OCI-LY7 (cell line): ENCODE results near the gene SLC66A2. TPM values are rescaled to one million over a fixed set of nuclear protein-coding genes. Genes with fewer than 3 reads are reported as not detected.

Experiments
- BruUV-seq: library from RNA; stranded (reverse); fragments of 400-500 nt; replicated peaks from 2 replicates; lab custom pipeline; 2021; lab: Mats Ljungman, UMichigan
- CTCF ChIA-PET: fragments of 300-600 bp; sonication (Branson Sonifier 250); formaldehyde crosslinking; loops from one replicate; lab custom pipeline; 2022; ENCODE audit warnings: antibody characterized with exemption; ENCODE audit not compliant: unreplicated experiment; lab: Charles Lee
- POLR2A ChIA-PET: fragments of 300-600 bp; sonication (Branson Sonifier 250); formaldehyde crosslinking; loops from one replicate; lab custom pipeline; 2022; ENCODE audit warnings: antibody characterized with exemption; lab: Charles Lee
- DNase-seq: peaks from one replicate; pipeline ENCODE4 v3.0.0-alpha.2; 2015; ENCODE audit warnings: low spot score
- H2AFZ ChIP-seq: fragments of 200-600 bp; sonication (generic), shearing (Covaris generic); 2 replicates; pipeline ENCODE4 v1.6.1; 2014; ENCODE audit warnings: mild to moderate bottlenecking, antibody characterized with exemption, low read length, moderate library complexity
- H3K27ac ChIP-seq: fragments of 200-600 bp; sonication (generic); 2 replicates; pipeline ENCODE4 v1.5.1; 2014; ENCODE audit warnings: mixed run types, low read depth, mild to moderate bottlenecking, moderate library complexity, low read length, inconsistent platforms; ENCODE audit not compliant: poor library complexity, severe bottlenecking
- H3K36me3 ChIP-seq: fragments of 200-600 bp; sonication (generic); 2 replicates; pipeline ENCODE4 v1.6.1; 2014; ENCODE audit warnings: mild to moderate bottlenecking, antibody characterized with exemption, low read length, moderate library complexity, mixed read lengths; ENCODE audit not compliant: insufficient read depth
- H3K4me1 ChIP-seq: fragments of 200-600 bp; sonication (generic); 2 replicates; pipeline ENCODE4 v1.5.1; 2014; ENCODE audit warnings: mild to moderate bottlenecking, low read length; ENCODE audit not compliant: insufficient read depth, poor library complexity, severe bottlenecking
- H3K4me2 ChIP-seq: fragments of 200-600 bp; sonication (generic); 2 replicates; pipeline ENCODE4 v1.6.1; 2014; ENCODE audit warnings: mild to moderate bottlenecking, low read length
- H3K4me3 ChIP-seq: fragments of 200-600 bp; sonication (generic); 2 replicates; pipeline ENCODE4 v1.5.1; 2014; ENCODE audit warnings: mild to moderate bottlenecking, low read depth, low read length; ENCODE audit not compliant: poor library complexity, severe bottlenecking
- H3K79me2 ChIP-seq: fragments of 200-600 bp; sonication (generic); 2 replicates; pipeline ENCODE4 v1.6.1; 2016; ENCODE audit warnings: low read depth, mild to moderate bottlenecking, low read length, moderate library complexity, mixed read lengths; ENCODE audit not compliant: insufficient read depth
- H3K9me2 ChIP-seq: fragments of 200-600 bp; sonication (generic); 2 replicates; pipeline ENCODE4 v1.6.1; 2016; ENCODE audit warnings: mild to moderate bottlenecking, low read length, mixed read lengths; ENCODE audit not compliant: insufficient read depth
- H3K9me3 ChIP-seq: fragments of 200-600 bp; sonication (generic); 2 replicates; pipeline ENCODE4 v1.6.1; 2014; ENCODE audit warnings: mild to moderate bottlenecking, mixed run types, low read length, mixed read lengths
- H4K20me1 ChIP-seq: fragments of 200-600 bp; sonication (generic); 2 replicates; pipeline ENCODE4 v1.6.1; 2014; ENCODE audit warnings: mild to moderate bottlenecking, antibody characterized with exemption, low read length, moderate library complexity, mixed read lengths; ENCODE audit not compliant: insufficient read depth
- CTCF ChIP-seq: fragments of 200-600 bp; sonication (generic); conservative IDR thresholded peaks from 2 replicates; pipeline ENCODE4 v1.5.1; 2014; ENCODE audit warnings: mild to moderate bottlenecking, antibody characterized with exemption, low read length, moderate library complexity, mixed read lengths
- EZH2phosphoT487 ChIP-seq: fragments of 200-600 bp; sonication (generic); IDR thresholded peaks from 2 replicates; pipeline ENCODE4 v1.6.1; 2018; ENCODE audit warnings: low read depth, borderline replicate concordance, mild to moderate bottlenecking, mixed run types, antibody characterized with exemption, low read length, moderate library complexity, mixed read lengths
- intact Hi-C: fragments of 100-400 bp; cut with micrococcal nuclease; formaldehyde crosslinking; loops from one replicate; pipeline ENCODE4 v1.10.0; 2022; ENCODE audit not compliant: unreplicated experiment
- total RNA-seq, 2 experiments: library from RNA; depleted of rRNA in 1 of 2; stranded (reverse); fragments of >200 nt in 1 of 2; shearing (Covaris generic) in 1 of 2; gene quantifications; 2 replicates each; pipeline ENCODE4 v1.2.3, GENCODE V29; 2014 to 2022

Gene SLC66A2
- total RNA-seq, 2 experiments from 2014 or later = 14.5 to 17.9 TPM

GRCh38 chr18:79852561-79853302, 98.7 kb downstream of the SLC66A2 start:
- Histone ChIP-seq H3K4me2 (no peak overlapping the region), H3K4me3 (no peak overlapping the region), H3K36me3 (no peaks in the 10 kb centered on the region), H3K27ac (no peak overlapping the region), H4K20me1 (no peaks in the 10 kb centered on the region), H3K79me2 (no peaks in the 10 kb centered on the region), H3K4me1 (no peaks in the 10 kb centered on the region), H2AFZ (no peak overlapping the region), H3K9me2 (no peaks in the 10 kb centered on the region), H3K9me3 (no peaks in the 10 kb centered on the region)
- TF ChIP-seq CTCF = no peak
- TF ChIP-seq EZH2phosphoT487 = no peak
- intact Hi-C loops = no loop called here
- POLR2A ChIA-PET = no interaction called here
- CTCF ChIA-PET = no interaction called here
- no TSS peak for BruUV-seq
- DNase-seq = no peak

Other genes with a start within 250 kb of the SLC66A2 start
- gene KCNG2, start 153.7 kb downstream of the SLC66A2 start, total RNA-seq (2014; rRNA removed; shearing (Covaris generic)) = not detected in 2 replicates
- not detected in 2 replicates for gene KCNG2, start 153.7 kb downstream of the SLC66A2 start, total RNA-seq (2022)
- gene HSBP1L1, start 13.0 kb upstream of the SLC66A2 start, total RNA-seq (2014; rRNA removed; shearing (Covaris generic)) = not detected in 2 replicates
- gene HSBP1L1, start 13.0 kb upstream of the SLC66A2 start, total RNA-seq (2022) = not detected in 2 replicates
- 44.7 and 45.9 TPM in 2 replicates for gene TXNL4A, start 36.9 kb upstream of the SLC66A2 start, total RNA-seq (2014; rRNA removed; shearing (Covaris generic))
- 91.4 and 95.0 TPM in 2 replicates for gene TXNL4A, start 36.9 kb upstream of the SLC66A2 start, total RNA-seq (2022)
- gene RBFA, start 82.8 kb upstream of the SLC66A2 start, total RNA-seq (2014; rRNA removed; shearing (Covaris generic)) = 20.4 and 25.9 TPM in 2 replicates
- gene RBFA, start 82.8 kb upstream of the SLC66A2 start, total RNA-seq (2022) = 28.1 and 28.3 TPM in 2 replicates
- gene ADNP2, start 157.6 kb upstream of the SLC66A2 start, total RNA-seq (2014; rRNA removed; shearing (Covaris generic)) = 10.2 and 14.0 TPM in 2 replicates
- gene ADNP2, start 157.6 kb upstream of the SLC66A2 start, total RNA-seq (2022) = 14.9 and 16.2 TPM in 2 replicates